Karpas-422 (cell line): ENCODE results near the gene DHX57. TPM values are rescaled to one million over a fixed set of nuclear protein-coding genes. Genes with fewer than 3 reads are reported as not detected.

Experiments
- DNase-seq: peaks from one replicate; pipeline ENCODE4 v3.0.0-alpha.2; 2015
- H2AFZ ChIP-seq: fragments of 200-600 bp; sonication (generic); 2 replicates; pipeline ENCODE4 v1.6.1; 2014; ENCODE audit warnings: antibody characterized with exemption, low read length, mixed read lengths
- H3K27ac ChIP-seq: fragments of 200-600 bp; sonication (generic); 2 replicates; pipeline ENCODE4 v1.5.1; 2014; ENCODE audit warnings: mild to moderate bottlenecking, low read length, moderate library complexity
- H3K27me3 ChIP-seq: fragments of 200-600 bp; sonication (generic); 2 replicates; pipeline ENCODE4 v1.6.1; 2014; ENCODE audit warnings: low read length, mixed read lengths
- H3K36me3 ChIP-seq: fragments of 200-600 bp; sonication (generic); 2 replicates; pipeline ENCODE4 v1.6.1; 2014; ENCODE audit warnings: low read length, mixed read lengths; ENCODE audit not compliant: insufficient read depth
- H3K4me1 ChIP-seq: fragments of 200-600 bp; sonication (generic); 2 replicates; pipeline ENCODE4 v1.6.1; 2014; ENCODE audit warnings: mild to moderate bottlenecking, low read length, mixed read lengths
- H3K4me2 ChIP-seq: fragments of 200-600 bp; sonication (generic); 2 replicates; pipeline ENCODE4 v1.6.1; 2014; ENCODE audit warnings: low read length, low read depth, mild to moderate bottlenecking; ENCODE audit not compliant: poor library complexity, severe bottlenecking
- H3K4me3 ChIP-seq: fragments of 200-600 bp; sonication (generic); 2 replicates; pipeline ENCODE4 v1.5.1; 2014; ENCODE audit warnings: mild to moderate bottlenecking, antibody characterized with exemption, low read length, mixed read lengths
- H3K79me2 ChIP-seq: fragments of 200-600 bp; sonication (generic); 2 replicates; pipeline ENCODE4 v1.6.1; 2014; ENCODE audit warnings: mild to moderate bottlenecking, low read length, mixed read lengths
- H3K9ac ChIP-seq: fragments of 200-600 bp; sonication (generic); 2 replicates; pipeline ENCODE4 v1.6.0; 2014; ENCODE audit warnings: low read length
- H3K9me2 ChIP-seq: fragments of 200-600 bp; sonication (generic), shearing (Covaris generic); replicated peaks from 2 replicates; pipeline ENCODE4 v1.6.0; 2014; ENCODE audit warnings: mild to moderate bottlenecking, low read length, moderate library complexity; ENCODE audit not compliant: insufficient read depth
- H3K9me3 ChIP-seq: fragments of 300-700, 200-600 bp; sonication (generic); 2 replicates; pipeline ENCODE4 v1.6.1; 2014; ENCODE audit warnings: low read length, mixed read lengths
- H4K20me1 ChIP-seq: fragments of 200-600 bp; sonication (generic); 2 replicates; pipeline ENCODE4 v1.6.1; 2014; ENCODE audit warnings: mild to moderate bottlenecking, antibody characterized with exemption, low read length, low read depth; ENCODE audit not compliant: insufficient read depth
- total RNA-seq: library from RNA; depleted of rRNA; stranded (reverse); fragments of >200 nt; shearing (Covaris generic); gene quantifications from 2 replicates; pipeline ENCODE4 v1.2.3, GENCODE V29; 2014; ENCODE audit warnings: low replicate concordance

The DHX57 gene
- total RNA-seq, 1 experiment from 2014 or later = 21.4 TPM

DNA sequence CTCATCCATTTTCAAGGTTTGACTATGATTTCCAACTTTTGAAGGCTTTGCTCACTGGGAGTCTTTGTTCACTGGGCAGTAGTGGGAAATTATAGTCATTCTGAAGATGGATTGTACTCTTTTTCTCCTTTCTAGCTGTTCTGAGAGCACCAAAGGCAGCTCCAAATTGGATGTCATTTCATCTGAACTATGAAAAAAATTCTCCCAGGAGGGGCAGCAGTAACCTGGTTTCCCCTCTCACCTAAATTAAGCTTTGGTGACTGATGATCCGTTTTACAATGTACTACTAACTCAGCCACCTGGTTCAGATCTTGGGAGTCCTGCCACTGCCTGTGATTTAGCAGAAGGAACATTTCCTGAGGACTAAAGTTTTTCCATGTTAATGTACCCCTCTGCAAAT, 31.5 kb upstream of the DHX57 start:
- Histone ChIP-seq H3K27ac (no peak overlapping the region), H3K27me3 (no peaks in the 10 kb centered on the region), H4K20me1 (no peaks in the 10 kb centered on the region), H2AFZ (no peak overlapping the region), H3K9me3 (no peaks in the 10 kb centered on the region), H3K4me2 (no peak overlapping the region), H3K9ac (no peak overlapping the region), H3K4me3 (no peak overlapping the region), H3K36me3 (no peaks in the 10 kb centered on the region), H3K4me1 (no peaks in the 10 kb centered on the region), H3K79me2 (no peaks in the 10 kb centered on the region), H3K9me2 (no peaks in the 10 kb centered on the region)
- no peak for DNase-seq

- Histone ChIP-seq H3K9me3 (no peaks in the 10 kb centered on the region), H3K27me3 (no peaks in the 10 kb centered on the region), H3K4me2 (no peak overlapping the region), H3K79me2 (no peaks in the 10 kb centered on the region), H3K9ac (no peak overlapping the region), H3K4me3 (no peak overlapping the region), H3K4me1 (no peaks in the 10 kb centered on the region), H3K27ac (no peak overlapping the region), H2AFZ (no peak overlapping the region), H3K9me2 (no peaks in the 10 kb centered on the region), H4K20me1 (no peaks in the 10 kb centered on the region), H3K36me3 (no peaks in the 10 kb centered on the region)
- DNase-seq = no peak
Measured at GRCh38 chr2:38905251-38905650, 29.5 kb upstream of the DHX57 start.

GRCh38 chr2:38900726-38901125, 25.0 kb upstream of the DHX57 start:
- no peaks in the 10 kb centered on the region for H3K9me2 ChIP-seq

GRCh38 chr2:38898256-38898655, 22.5 kb upstream of the DHX57 start:
- H2AFZ ChIP-seq = no peak overlapping the region
- no peak overlapping the region for H3K9ac ChIP-seq
- H3K27ac ChIP-seq = no peak overlapping the region
- H3K4me3 ChIP-seq = no peak overlapping the region
- H3K36me3 ChIP-seq = no peaks in the 10 kb centered on the region
- H3K4me1 ChIP-seq = no peaks in the 10 kb centered on the region
- no peaks in the 10 kb centered on the region for H4K20me1 ChIP-seq
- no peaks in the 10 kb centered on the region for H3K9me3 ChIP-seq
- no peak overlapping the region for H3K4me2 ChIP-seq
- DNase-seq = no peak
- H3K79me2 ChIP-seq = no peaks in the 10 kb centered on the region
- H3K27me3 ChIP-seq = no peaks in the 10 kb centered on the region
- no peaks in the 10 kb centered on the region for H3K9me2 ChIP-seq

More at GRCh38 chr2:38900726-38901125, 25.0 kb upstream of the DHX57 start:
- Histone ChIP-seq H3K27me3 (no peaks in the 10 kb centered on the region), H2AFZ (no peak overlapping the region), H3K36me3 (no peaks in the 10 kb centered on the region), H3K4me1 (no peaks in the 10 kb centered on the region), H4K20me1 (no peaks in the 10 kb centered on the region), H3K9me3 (no peaks in the 10 kb centered on the region), H3K4me3 (no peak overlapping the region), H3K4me2 (no peak overlapping the region), H3K79me2 (no peaks in the 10 kb centered on the region), H3K9ac (no peak overlapping the region), H3K27ac (no peak overlapping the region)
- no peak for DNase-seq

DNA sequence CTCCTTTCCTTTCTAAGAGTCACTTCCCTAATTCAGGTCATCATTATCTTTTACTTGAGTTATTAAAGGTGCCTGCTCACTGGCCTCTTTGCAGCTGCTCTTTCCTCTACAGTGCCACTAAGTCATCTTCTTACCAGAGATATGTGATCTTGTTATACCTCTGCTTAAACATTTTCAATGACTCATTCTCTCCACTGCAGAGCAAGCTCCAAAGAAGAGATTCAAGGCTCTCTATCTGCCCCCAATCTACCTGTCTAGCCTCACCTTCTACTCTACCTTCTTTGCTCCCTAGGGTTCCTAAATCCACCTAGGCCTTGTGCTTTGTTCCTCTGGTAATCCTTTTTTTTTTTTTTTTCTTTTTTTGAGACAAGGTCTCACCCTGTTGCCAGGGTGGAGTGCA, 17.1 kb upstream of the DHX57 start:
- no peaks in the 10 kb centered on the region for H3K36me3 ChIP-seq
- H3K79me2 ChIP-seq = no peaks in the 10 kb centered on the region
- no peaks in the 10 kb centered on the region for H3K9me3 ChIP-seq
- no peak overlapping the region for H3K9ac ChIP-seq
- no peak overlapping the region for H3K4me2 ChIP-seq
- no peak overlapping the region for H3K4me3 ChIP-seq
- no peaks in the 10 kb centered on the region for H3K27me3 ChIP-seq
- no peak for DNase-seq
- H2AFZ ChIP-seq = no peak overlapping the region
- no peaks in the 10 kb centered on the region for H3K9me2 ChIP-seq
- no peaks in the 10 kb centered on the region for H4K20me1 ChIP-seq
- no peaks in the 10 kb centered on the region for H3K4me1 ChIP-seq
- no peak overlapping the region for H3K27ac ChIP-seq

GRCh38 chr2:38889575-38889974, 13.8 kb upstream of the DHX57 start, which contains the start of gene ARHGEF33:
TSS of gene ARHGEF33 (plus strand) at chr2:38889875. CDS start at chr2:38919448, 29,573 bp downstream.
- Histone ChIP-seq H3K27ac (no peak within 1 kb of the TSS), H3K4me3 (no peak within 1 kb of the TSS), H3K36me3 (no peaks in the 10 kb centered on the region), H4K20me1 (no peaks in the 10 kb centered on the region), H3K27me3 (no peaks in the 10 kb centered on the region), H3K79me2 (no peaks in the 10 kb centered on the region), H2AFZ (no peak within 1 kb of the TSS), H3K9ac (no peak within 1 kb of the TSS), H3K4me2 (no peak within 1 kb of the TSS), H3K4me1 (no peaks in the 10 kb centered on the region), H3K9me3 (no peaks in the 10 kb centered on the region), H3K9me2 (no peaks in the 10 kb centered on the region)
- DNase-seq = no peak

GRCh38 chr2:38889045-38889444, 13.3 kb upstream of the DHX57 start:
- H3K79me2 ChIP-seq = no peaks in the 10 kb centered on the region
- H3K27me3 ChIP-seq = no peaks in the 10 kb centered on the region
- no peak overlapping the region for H2AFZ ChIP-seq
- no peak overlapping the region for H3K4me3 ChIP-seq
- H3K27ac ChIP-seq = no peak overlapping the region
- H3K9me3 ChIP-seq = no peaks in the 10 kb centered on the region
- no peaks in the 10 kb centered on the region for H3K4me1 ChIP-seq
- no peak overlapping the region for H3K9ac ChIP-seq
- no peaks in the 10 kb centered on the region for H3K36me3 ChIP-seq
- no peaks in the 10 kb centered on the region for H4K20me1 ChIP-seq
- no peaks in the 10 kb centered on the region for H3K9me2 ChIP-seq
- no peak for DNase-seq
- no peak overlapping the region for H3K4me2 ChIP-seq

- no peaks in the 10 kb centered on the region for H3K36me3 ChIP-seq
- DNase-seq = no peak
- H3K9me3 ChIP-seq = no peaks in the 10 kb centered on the region
- H2AFZ ChIP-seq = no peak overlapping the region
- no peak overlapping the region for H3K4me2 ChIP-seq
- H3K27me3 ChIP-seq = no peaks in the 10 kb centered on the region
- H3K27ac ChIP-seq = no peak overlapping the region
- no peaks in the 10 kb centered on the region for H3K4me1 ChIP-seq
- no peak overlapping the region for H3K9ac ChIP-seq
- no peaks in the 10 kb centered on the region for H4K20me1 ChIP-seq
- H3K4me3 ChIP-seq = no peak overlapping the region
- H3K9me2 ChIP-seq = no peaks in the 10 kb centered on the region
- H3K79me2 ChIP-seq = no peaks in the 10 kb centered on the region
Measured at GRCh38 chr2:38887902-38888554, 12.3 kb upstream of the DHX57 start.
